ENCODE results near the gene PIANP.

Gene PIANP

DNA sequence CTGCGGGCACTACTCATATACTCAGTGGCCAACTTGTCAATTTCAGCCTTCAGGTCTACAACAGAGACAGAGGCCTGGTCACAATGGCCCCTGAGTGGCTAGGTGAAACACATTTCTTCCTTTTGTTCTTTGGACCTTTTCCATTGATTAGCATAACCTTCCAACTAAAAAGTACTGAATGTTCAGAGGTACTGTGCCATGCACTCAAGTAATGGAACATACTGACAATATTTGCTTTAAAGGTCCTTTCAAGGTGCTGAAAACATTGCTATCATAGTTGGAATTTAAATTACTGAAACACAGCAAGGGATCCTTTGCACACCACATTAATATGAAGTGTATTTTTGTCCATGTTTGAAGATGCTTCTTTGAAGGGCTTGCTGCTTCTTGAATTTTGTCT is 47.3 kb downstream of the PIANP start:
- H3K4me3 ChIP-seq (ENCODE audit: low read depth, low read length): no peak overlapping the region
- DNase-seq (ENCODE audit: low read depth): no peak
- TF ChIP-seq, protein P1, sequence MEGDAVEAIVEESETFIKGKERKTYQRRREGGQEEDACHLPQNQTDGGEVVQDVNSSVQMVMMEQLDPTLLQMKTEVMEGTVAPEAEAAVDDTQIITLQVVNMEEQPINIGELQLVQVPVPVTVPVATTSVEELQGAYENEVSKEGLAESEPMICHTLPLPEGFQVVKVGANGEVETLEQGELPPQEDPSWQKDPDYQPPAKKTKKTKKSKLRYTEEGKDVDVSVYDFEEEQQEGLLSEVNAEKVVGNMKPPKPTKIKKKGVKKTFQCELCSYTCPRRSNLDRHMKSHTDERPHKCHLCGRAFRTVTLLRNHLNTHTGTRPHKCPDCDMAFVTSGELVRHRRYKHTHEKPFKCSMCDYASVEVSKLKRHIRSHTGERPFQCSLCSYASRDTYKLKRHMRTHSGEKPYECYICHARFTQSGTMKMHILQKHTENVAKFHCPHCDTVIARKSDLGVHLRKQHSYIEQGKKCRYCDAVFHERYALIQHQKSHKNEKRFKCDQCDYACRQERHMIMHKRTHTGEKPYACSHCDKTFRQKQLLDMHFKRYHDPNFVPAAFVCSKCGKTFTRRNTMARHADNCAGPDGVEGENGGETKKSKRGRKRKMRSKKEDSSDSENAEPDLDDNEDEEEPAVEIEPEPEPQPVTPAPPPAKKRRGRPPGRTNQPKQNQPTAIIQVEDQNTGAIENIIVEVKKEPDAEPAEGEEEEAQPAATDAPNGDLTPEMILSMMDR (conservative IDR thresholded peaks at IDR 0.05; ENCODE audit: low read depth, low read length): no peak

DNA sequence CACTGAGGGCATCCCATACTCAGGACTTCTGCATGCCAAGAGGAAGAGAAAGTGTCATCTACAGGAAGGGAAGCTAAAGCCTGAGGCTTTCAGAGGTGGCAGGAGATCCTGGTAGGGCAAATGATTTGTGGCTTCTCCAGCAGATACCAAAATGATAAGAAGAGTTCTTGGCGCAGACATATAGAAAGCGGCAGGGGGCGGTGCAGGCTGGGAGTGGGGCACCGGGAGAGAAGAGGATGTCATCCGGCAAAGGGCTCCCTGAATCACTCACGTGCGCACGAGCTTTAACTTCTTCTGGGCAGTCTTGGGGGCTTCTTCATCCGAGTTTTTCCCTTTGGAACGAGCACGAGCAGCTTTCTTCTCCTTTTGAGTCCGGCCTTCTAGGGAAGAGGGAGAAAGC is 48.2 kb downstream of the PIANP start:
- no peak for DNase-seq (ENCODE audit: low read depth)
- TF ChIP-seq, protein P1 (conservative IDR thresholded peaks at IDR 0.05; ENCODE audit: low read depth, low read length): no peak
- no peak overlapping the region for H3K4me3 ChIP-seq (ENCODE audit: low read depth, low read length)

DNA sequence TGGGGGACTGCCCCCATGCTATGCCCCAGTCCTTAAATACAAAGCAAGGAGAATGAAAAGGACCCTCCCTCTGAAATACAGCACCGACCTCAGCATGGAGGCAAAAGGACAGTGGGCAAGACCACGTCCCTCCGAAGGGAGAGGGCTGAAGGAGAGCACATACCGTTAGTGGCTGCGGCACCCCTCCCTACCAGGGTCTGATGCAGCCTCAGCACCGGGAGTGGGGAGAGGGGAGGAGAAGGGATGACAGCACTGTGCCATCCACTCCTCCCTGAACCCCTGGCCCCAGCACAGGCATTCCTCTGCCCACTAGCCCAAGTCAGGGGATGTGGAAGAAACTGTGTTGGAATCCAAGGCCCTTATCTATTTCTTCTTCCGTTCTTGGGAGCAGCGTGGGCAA is 49.8 kb downstream of the PIANP start:
- TF ChIP-seq, protein P1 (conservative IDR thresholded peaks at IDR 0.05; ENCODE audit: low read depth, low read length): no peak
- DNase-seq (ENCODE audit: low read depth): no peak
- H3K4me3 ChIP-seq (ENCODE audit: low read depth, low read length): no peak overlapping the region

DNA sequence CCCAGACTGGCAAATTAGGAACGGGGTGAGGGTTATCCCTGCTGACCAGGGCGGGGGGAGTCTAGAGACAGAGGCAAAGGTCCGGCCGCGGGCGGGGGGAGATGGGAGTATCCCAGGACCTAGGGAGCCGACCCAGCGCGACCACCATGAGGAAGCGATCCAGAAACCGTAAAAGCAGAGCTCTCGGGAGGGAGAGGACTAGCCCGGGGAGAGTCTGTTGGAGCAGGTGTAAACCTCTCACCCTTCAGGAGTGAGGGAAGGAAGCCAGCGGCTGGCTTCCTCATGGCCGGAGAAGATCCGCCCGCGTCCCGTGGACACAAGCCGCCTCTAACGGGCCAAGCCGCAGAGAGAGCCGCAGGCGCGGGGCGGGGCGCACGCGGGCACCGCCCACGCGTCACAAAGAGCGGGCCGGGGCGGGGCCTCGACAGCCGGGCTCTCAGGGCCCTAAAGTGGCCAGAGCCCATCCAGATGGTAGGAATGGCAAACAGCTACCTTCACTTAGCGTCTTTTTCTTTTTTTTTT is 53.5 kb downstream of the PIANP start, which contains the start of gene ACRBP:
Gene ACRBP, minus strand, starts transcription at position 350 of the 522 bp plus-strand sequence. Its CDS starts 66 bp downstream, at position 284.
- H3K4me3 ChIP-seq (ENCODE audit: low read depth, low read length): peak within 1 kb of the TSS; percentile 44
- peak; percentile 52 for DNase-seq (ENCODE audit: low read depth)
- TF ChIP-seq, protein P1 (conservative IDR thresholded peaks at IDR 0.05; ENCODE audit: low read depth, low read length): no peak

DNA sequence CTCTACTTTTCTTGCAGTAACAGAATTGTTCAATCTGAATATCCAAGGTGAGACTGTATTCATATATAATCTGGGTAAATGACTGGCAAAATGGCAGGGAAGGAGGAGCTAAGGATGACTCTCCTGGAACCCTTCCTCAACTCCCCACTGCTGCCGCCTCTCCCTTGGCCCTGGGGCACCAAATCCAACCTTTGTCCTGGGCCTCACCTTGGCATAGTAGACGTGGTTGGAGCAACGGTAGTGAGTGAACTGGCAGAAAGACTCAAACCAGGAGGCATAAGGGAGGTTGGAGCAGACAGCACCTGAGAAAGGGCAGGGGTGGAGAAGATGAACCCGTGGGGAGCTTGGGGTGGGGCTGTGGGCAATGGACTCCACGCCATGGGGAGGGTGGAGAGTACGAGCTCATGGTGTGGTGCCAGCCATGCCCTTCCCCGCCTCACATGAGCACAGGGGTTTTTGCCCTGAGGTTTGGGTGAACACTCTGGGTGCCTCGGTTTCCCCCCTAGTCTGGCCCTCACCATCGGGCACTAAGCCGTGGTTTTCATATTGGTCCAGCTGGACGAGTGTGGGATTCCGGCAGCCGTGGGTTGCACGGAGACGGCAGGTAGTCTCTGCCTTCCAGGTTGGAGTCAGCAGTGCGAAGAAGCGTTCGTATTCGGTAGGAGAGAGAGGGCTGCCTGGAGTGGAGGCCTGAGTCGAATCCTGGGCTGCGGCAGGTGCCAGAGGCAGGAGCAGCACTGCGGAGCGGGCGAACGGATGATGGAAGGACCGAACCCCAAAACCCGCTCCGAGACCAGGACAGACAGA is 54.1 kb downstream of the PIANP start:
- TF ChIP-seq, protein P1 (conservative IDR thresholded peaks at IDR 0.05; ENCODE audit: low read depth, low read length): no peak
- no peak for DNase-seq (ENCODE audit: low read depth)
- peak overlapping the region; percentile 44 for H3K4me3 ChIP-seq (ENCODE audit: low read depth, low read length)

DNA sequence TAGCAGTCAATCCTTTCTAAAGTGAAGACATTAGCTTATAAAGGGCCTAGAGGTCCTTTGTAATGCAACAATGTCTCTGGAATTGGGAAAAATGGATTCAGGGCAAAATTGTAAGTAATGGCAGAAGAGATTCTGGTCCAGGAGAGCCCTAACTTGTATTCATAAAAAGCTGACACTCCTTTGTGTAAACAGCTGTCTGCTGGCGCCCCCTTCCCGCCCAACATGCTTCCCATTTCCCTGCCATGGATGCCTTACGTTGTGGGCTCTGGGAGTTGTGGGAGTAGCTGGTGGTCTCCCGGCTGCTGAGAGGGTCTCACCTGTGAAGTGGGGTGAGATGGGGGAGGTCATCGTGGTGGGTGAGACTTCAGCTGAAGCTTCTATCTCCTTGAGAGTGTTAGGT is 55.7 kb downstream of the PIANP start:
- no peak for DNase-seq (ENCODE audit: low read depth)
- H3K4me3 ChIP-seq (ENCODE audit: low read depth, low read length): no peak overlapping the region
- TF ChIP-seq, protein P1 (conservative IDR thresholded peaks at IDR 0.05; ENCODE audit: low read depth, low read length): peak; percentile 44

DNA sequence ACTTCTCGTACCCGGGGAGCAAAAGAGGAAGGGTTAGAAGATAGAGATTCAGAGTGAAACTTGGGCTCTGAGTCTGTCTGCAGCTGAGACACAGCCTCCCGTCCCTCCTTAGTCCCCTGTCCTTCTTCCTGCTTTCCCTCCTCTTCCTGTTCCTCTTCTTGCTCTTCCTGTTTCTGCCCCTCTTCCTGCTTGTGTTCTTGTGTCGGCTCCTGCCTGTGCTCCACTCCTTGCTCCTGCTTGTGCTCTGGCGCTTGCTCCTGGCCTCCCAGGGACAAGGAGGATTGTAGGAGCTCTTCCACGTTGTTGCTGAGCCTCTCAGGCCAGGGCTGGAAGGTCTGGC is 56.4 kb downstream of the PIANP start:
- TF ChIP-seq, protein P1 (conservative IDR thresholded peaks at IDR 0.05; ENCODE audit: low read depth, low read length): no peak
- no peak for DNase-seq (ENCODE audit: low read depth)

More for the DNA sequence above, 56.4 kb downstream of the PIANP start:
- no peak overlapping the region for H3K4me3 ChIP-seq (ENCODE audit: low read depth, low read length)
